GM19035 (cell line): ENCODE results near the gene EFCAB14.
"Not testable (repeated sequence)": the region's sequence is repeated elsewhere in the genome, so short reads cannot be mapped to it uniquely, and the experiment has no call there.

ENCODE experiments used
- ATAC-seq: cut with Tn5 transposase; IDR thresholded peaks from one replicate; pipeline ENCODE4 v1.9.1; 2021; ENCODE audit not compliant: unreplicated experiment

The EFCAB14 gene

GRCh38 chr1:46687093-46687659, 31.7 kb downstream of the EFCAB14 start:
- ATAC-seq = no peak

- ATAC-seq = no peak
These were observed 32.7 kb downstream of the EFCAB14 start for GRCh38 chr1:46686255-46686654.

GRCh38 chr1:46684670-46685069, 34.2 kb downstream of the EFCAB14 start:
- no peak for ATAC-seq

- ATAC-seq = no peak
These were observed 36.9 kb downstream of the EFCAB14 start for GRCh38 chr1:46682064-46682463.

- no peak for ATAC-seq
These were observed 37.4 kb downstream of the EFCAB14 start for GRCh38 chr1:46681333-46682034.

- ATAC-seq = no peak
These were observed 38.9 kb downstream of the EFCAB14 start for GRCh38 chr1:46679789-46680573.

GRCh38 chr1:46677339-46677738, 41.6 kb downstream of the EFCAB14 start:
- no peak for ATAC-seq

- no peak for ATAC-seq
These were observed 42.4 kb downstream of the EFCAB14 start for GRCh38 chr1:46676531-46676930.

- ATAC-seq = peak; percentile 80
These were observed 43.2 kb downstream of the EFCAB14 start for GRCh38 chr1:46675549-46676314.

- ATAC-seq = no peak
These were observed 45.1 kb downstream of the EFCAB14 start for GRCh38 chr1:46673749-46674182.

GRCh38 chr1:46672696-46673095, 46.2 kb downstream of the EFCAB14 start:
- no peak for ATAC-seq

- ATAC-seq = no peak
These were observed 47.4 kb downstream of the EFCAB14 start, which contains the start of gene TEX38 for GRCh38 chr1:46671554-46671953. Gene TEX38 (plus strand): TSS chr1:46671854. CDS start chr1:46671935, 81 bp downstream.

GRCh38 chr1:46670134-46670533, 48.8 kb downstream of the EFCAB14 start:
- no peak for ATAC-seq

GRCh38 chr1:46667782-46668760, 50.8 kb downstream of the EFCAB14 start, which contains the start of gene ATPAF1:
Gene ATPAF1 (minus strand): TSS chr1:46668364. CDS start chr1:46668322, 42 bp downstream.
- peak; percentile 77 for ATAC-seq

- ATAC-seq = no peak
These were observed 52.9 kb downstream of the EFCAB14 start for GRCh38 chr1:46665983-46666382.

- not testable (repeated sequence) for ATAC-seq
These were observed 56.0 kb downstream of the EFCAB14 start for GRCh38 chr1:46662919-46663318.

GRCh38 chr1:46660116-46660515, 58.8 kb downstream of the EFCAB14 start:
- peak; percentile 86 for ATAC-seq

GRCh38 chr1:46659307-46659870, 59.5 kb downstream of the EFCAB14 start:
- ATAC-seq = peak; percentile 33

GRCh38 chr1:46657775-46658174, 61.1 kb downstream of the EFCAB14 start:
- no peak for ATAC-seq
